Right lobe of liver (tissue), 6 donors: ENCODE measurements around the gene ELK3. TPM values are rescaled to one million over a fixed set of nuclear protein-coding genes. Genes with fewer than 3 reads are reported as not detected.

ENCODE experiments used
- ATAC-seq, 4 donors: fragments of 200-7000 bp; cut with Tn5 transposase; one replicate each; pipeline ENCODE4 v1.9.1; 2020; ENCODE audit warnings: mild to moderate bottlenecking in 4 of 4, moderate library complexity in 4 of 4
- DNase-seq, 3 donors: peaks; one replicate each; pipeline ENCODE4 v3.0.0-alpha.2; 2020
- H3K27ac ChIP-seq, 3 donors: fragments of 200-600 bp; one replicate each; pipeline ENCODE4 v1.8.0; 2022
- H3K27me3 ChIP-seq, 2 donors: fragments of 200-600 bp; one replicate each; pipeline ENCODE4 v1.8.0; 2022
- H3K36me3 ChIP-seq, 4 donors: fragments of 200-600 bp; sonication (generic) in 1 of 4; one replicate each; pipeline versions ENCODE4 v1.5.1 to v1.8.0; 2017 to 2022; ENCODE audit warnings: control low read depth in 1 of 4
- H3K4me1 ChIP-seq, 4 donors: fragments of 200-600 bp; sonication (generic) in 1 of 4; one replicate each; pipeline versions ENCODE4 v1.5.1 to v1.8.0; 2017 to 2022; ENCODE audit warnings: control low read depth in 1 of 4
- H3K4me3 ChIP-seq, 3 donors: fragments of 200-600 bp; one replicate each; pipeline ENCODE4 v1.8.0; 2022
- H3K9me3 ChIP-seq, 4 donors: fragments of 200-600 bp; sonication (generic) in 1 of 4; one replicate each; pipeline versions ENCODE4 v1.5.1 to v1.8.0; 2017 to 2022; ENCODE audit warnings: control low read depth in 1 of 4
- POLR2A ChIP-seq: fragments of 450-650 bp; IDR thresholded peaks from one replicate; pipeline ENCODE4 v1.6.1; 2017; ENCODE audit warnings: antibody characterized with exemption, mild to moderate bottlenecking
- WGBS: methylation state at CpG from one replicate; pipeline ENCODE4 v1.1.6; 2018; ENCODE audit warnings: low coverage, low lambda C conversion rate; ENCODE audit not compliant: insufficient coverage; ENCODE audit errors: missing lambda C conversion rate; 5-methylcytosine and 5-hydroxymethylcytosine counted together
- intact Hi-C, 2 donors: fragments of 100-400 bp; cut with DNase I; formaldehyde crosslinking; loops; one replicate each; pipeline versions ENCODE4 v1.11.2 to v1.14.1; 2022
- total RNA-seq, 6 experiments: library from RNA; depleted of rRNA in 2 of 6; stranded (reverse); fragments of >200 nt in 2 of 6; fragmentation: NEBNext Ultra II Directional in 3 of 6; extraction: Animal tissue kit (Norgen Biotek cat#: 25700) in 3 of 6; gene quantifications; one replicate each; pipeline versions ENCODE4 v1.1.0 to v1.2.4, GENCODE V29; 2016 to 2023
- TF ChIP-seq, protein P1 (sequence below), 4 donors: fragments of 200-600 bp in 3 of 4; fragments of 450-650 bp in 1 of 4; IDR thresholded peaks; one replicate each; pipeline versions ENCODE4 v1.5.1 to v1.8.0; 2016 to 2022; ENCODE audit warnings: antibody characterized with exemption in 4 of 4, mild to moderate bottlenecking in 2 of 4
- donor health status: DM: no; HTN: yes; CAD: no.
- donor health status: DM: no; HTN: no; CAD: no.
- donor health status: DM: no; HTN: no; CAD: no.
- donor health status: DM: no; HTN: yes; CAD: no.
- donor health status: DM: no; HTN: yes; CAD: no.

The ELK3 gene
- total RNA-seq, 6 experiments from 2014 or later, result 5.3 to 11.2 (median 5.8) TPM

DNA sequence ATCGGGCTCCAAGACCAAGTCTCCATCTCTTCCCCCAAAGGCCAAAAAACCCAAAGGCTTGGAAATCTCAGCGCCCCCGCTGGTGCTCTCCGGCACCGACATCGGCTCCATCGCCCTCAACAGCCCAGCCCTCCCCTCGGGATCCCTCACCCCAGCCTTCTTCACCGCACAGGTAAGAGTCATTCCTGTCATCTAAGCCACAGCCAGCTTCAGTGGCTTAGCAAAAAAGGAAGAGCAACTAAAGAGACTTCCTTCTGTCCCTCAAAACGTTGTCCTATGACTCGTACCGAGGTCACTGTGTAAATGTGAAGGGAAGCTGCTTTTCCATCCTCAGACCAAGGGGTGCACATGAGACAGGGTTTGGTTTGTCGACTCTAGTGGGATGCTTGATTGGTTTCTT is 53.4 kb downstream of the ELK3 start:
- WGBS, result 67% methylated on average over 9 of the region's 13 CpGs
- Histone ChIP-seq H3K9me3 (no peaks in the 10 kb centered on the region), H3K27me3 (no peaks in the 10 kb centered on the region), H3K4me3 (no peak overlapping the region), H3K27ac (no peak overlapping the region), H3K36me3 (peaks cover 0 to 7% (median 2%) of the 10 kb centered on the region in 4 donors), H3K4me1 (peaks cover 0 to under 1% (median 0%) of the 10 kb centered on the region in 4 donors)
- ATAC-seq (no peak), DNase-seq (no peak)
- TF ChIP-seq POLR2A, result no peak
- TF ChIP-seq, protein P1, sequence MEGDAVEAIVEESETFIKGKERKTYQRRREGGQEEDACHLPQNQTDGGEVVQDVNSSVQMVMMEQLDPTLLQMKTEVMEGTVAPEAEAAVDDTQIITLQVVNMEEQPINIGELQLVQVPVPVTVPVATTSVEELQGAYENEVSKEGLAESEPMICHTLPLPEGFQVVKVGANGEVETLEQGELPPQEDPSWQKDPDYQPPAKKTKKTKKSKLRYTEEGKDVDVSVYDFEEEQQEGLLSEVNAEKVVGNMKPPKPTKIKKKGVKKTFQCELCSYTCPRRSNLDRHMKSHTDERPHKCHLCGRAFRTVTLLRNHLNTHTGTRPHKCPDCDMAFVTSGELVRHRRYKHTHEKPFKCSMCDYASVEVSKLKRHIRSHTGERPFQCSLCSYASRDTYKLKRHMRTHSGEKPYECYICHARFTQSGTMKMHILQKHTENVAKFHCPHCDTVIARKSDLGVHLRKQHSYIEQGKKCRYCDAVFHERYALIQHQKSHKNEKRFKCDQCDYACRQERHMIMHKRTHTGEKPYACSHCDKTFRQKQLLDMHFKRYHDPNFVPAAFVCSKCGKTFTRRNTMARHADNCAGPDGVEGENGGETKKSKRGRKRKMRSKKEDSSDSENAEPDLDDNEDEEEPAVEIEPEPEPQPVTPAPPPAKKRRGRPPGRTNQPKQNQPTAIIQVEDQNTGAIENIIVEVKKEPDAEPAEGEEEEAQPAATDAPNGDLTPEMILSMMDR (IDR thresholded peaks at IDR 0.05), result no peak
- intact Hi-C loops, result no loop called here

DNA sequence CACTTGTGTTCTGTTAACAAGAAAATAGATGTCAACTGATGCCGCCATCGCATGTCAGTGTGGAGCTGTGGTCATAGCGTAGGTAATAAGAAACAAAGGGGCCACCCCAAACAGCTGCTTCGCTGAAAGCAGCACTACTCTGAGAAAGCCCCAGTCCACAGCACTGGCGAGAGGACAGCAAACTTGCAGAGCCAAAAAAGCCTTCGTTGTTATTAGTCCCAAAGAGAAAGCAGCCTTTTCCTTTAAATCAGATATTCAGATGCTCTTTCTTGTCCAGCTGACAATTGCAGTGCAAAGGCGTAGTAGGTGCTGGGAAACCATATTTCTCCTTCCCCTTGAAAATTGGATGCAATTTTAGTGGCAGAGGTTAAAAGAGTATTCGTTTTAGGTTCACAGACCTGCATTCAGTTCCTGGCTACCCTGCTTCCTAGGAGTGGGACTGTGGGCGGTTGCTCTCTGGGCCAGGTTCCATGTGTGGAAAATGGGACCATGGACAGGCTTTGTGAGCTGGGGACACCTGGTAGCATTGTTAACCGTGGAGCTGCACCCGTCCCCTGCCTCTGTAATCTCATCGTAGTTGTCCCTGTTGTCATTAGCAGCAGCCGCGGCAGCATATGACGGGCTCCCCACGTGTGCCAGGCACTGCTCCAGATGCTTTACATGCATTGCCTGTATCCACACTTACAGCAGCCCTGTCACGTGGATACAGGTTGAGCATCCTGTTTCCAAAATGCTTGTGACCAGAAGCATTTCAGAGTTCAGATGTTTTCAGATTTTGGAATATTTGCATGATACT is 54.2 kb downstream of the ELK3 start:
- Histone ChIP-seq H3K36me3 (peaks cover 0 to 7% (median 2%) of the 10 kb centered on the region in 4 donors), H3K27me3 (no peaks in the 10 kb centered on the region), H3K4me1 (no peaks in the 10 kb centered on the region), H3K4me3 (no peak overlapping the region), H3K9me3 (no peaks in the 10 kb centered on the region), H3K27ac (no peak overlapping the region)
- WGBS, result 77% methylated on average over 8 of the region's 17 CpGs
- TF ChIP-seq, protein P1 (IDR thresholded peaks at IDR 0.05), result no peak
- no peak for TF ChIP-seq POLR2A
- intact Hi-C loops, result no loop called here
- no peak for ATAC-seq
- no peak for DNase-seq

DNA sequence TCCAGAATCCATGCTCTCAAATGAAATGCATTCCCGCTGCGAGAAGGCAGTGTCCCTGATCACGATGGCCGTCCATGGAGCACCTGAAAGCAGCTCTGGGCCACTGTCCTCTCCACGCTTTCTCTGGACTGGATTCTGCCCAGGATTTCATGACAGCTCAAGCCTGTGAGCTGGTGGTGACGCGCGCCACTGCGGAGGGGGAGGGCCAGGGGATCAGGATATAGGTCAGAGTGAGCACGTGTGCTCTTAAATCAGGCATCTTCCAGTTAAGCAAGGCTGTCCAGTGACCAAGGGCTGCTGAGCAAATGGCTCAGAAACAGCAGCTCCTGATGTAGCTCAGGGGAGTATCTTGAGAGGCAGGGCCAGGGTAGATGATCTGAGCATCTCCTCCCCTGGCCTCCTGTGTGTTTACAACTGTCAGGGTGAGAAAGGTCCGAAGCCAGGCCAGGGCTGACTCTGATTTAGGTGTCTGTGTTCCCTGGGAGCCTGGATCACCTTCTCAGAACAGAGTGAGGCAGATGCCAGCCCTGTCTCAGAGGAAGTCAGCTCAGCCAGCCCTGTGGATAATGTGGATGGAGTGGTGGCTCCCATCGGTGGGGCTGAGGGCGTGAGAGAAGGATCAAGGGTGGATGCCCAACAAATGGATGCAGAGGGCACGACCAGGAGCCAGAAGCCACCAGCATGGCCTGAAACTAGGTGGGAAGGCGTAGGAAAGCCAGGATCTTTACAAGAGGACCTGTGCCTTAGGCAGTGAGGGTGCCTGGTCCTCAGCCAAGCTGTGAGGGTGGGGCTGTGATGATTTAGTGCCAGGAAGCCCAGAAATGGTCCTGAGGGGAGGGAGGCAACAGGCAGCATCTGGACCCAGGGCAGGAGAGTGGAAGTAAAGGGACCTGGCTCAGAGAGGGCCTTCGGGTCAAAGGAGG is 55.3 kb downstream of the ELK3 start:
- DNase-seq, result no peak
- Histone ChIP-seq H3K27ac (no peak overlapping the region), H3K27me3 (no peaks in the 10 kb centered on the region), H3K9me3 (no peaks in the 10 kb centered on the region), H3K36me3 (peaks cover 0 to 7% (median 2%) of the 10 kb centered on the region in 4 donors), H3K4me3 (no peak overlapping the region), H3K4me1 (peaks cover 0 to 11% (median 5%) of the 10 kb centered on the region in 4 donors)
- peak in 1 of 4 donors; percentile 46 for ATAC-seq
- WGBS, result 68% methylated on average over 6 of the region's 16 CpGs
- intact Hi-C loops, result no loop called here
- TF ChIP-seq, protein P1 (IDR thresholded peaks at IDR 0.05), result no peak
- no peak for TF ChIP-seq POLR2A

DNA sequence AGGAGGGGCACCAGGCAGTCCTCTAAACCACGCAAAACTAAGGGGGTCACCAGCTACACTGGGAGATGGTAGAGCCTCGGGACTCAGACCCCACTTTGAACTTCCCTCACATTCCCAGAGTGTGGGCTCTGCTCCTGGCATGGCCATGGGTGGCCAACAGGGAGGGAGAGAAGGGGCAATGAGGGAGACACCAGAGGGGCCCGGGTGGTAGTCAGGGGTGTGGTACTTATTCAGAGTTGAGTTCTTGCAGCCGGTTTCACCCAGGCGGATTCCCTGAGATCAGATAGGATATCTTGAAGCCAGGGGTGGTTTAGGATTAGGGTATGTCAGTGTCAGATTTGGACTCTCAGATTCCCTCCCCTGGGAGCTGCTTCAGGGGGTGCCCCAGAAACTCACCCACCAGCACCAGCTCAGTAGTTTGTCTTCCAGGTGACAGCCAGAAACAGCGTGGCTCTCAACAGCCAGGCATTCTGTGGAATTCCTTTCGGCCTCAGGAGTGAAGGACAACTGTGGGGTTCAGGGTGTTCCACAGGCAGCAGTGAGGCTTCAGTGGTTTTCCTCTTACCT is 56.0 kb downstream of the ELK3 start:
- ATAC-seq, result no peak
- Histone ChIP-seq H3K4me1 (peaks cover 0 to 14% (median 7%) of the 10 kb centered on the region in 4 donors), H3K36me3 (peaks cover 0 to 7% (median 2%) of the 10 kb centered on the region in 4 donors), H3K27me3 (no peaks in the 10 kb centered on the region), H3K27ac (no peak overlapping the region), H3K4me3 (no peak overlapping the region), H3K9me3 (no peaks in the 10 kb centered on the region)
- intact Hi-C loops, result no loop called here
- 89% methylated on average over 3 of the region's 7 CpGs for WGBS
- no peak for DNase-seq
- TF ChIP-seq, protein P1 (IDR thresholded peaks at IDR 0.05), result no peak
- TF ChIP-seq POLR2A, result no peak
